Aorta (tissue), 5 donors: ENCODE results near the gene CTTNBP2NL. TPM values are rescaled to one million over a fixed set of nuclear protein-coding genes. Genes with fewer than 3 reads are reported as not detected.
"Not testable (repeated sequence)": the region's sequence is repeated elsewhere in the genome, so short reads cannot be mapped to it uniquely, and the experiment has no call there.

Experiments
- ATAC-seq: fragments of 200-7000 bp; cut with Tn5 transposase; one replicate; pipeline ENCODE4 v1.9.1; 2022; ENCODE audit warnings: moderate library complexity; ENCODE audit not compliant: low FRiP score
- DNase-seq, 2 donors: peaks; one replicate each; pipeline ENCODE4 v3.0.0-alpha.2; 2020
- H3K27ac ChIP-seq, 2 donors: one replicate each; pipeline ENCODE4 v1.5.1; 2013; ENCODE audit warnings: low read length in 2 of 2, mild to moderate bottlenecking in 2 of 2, moderate library complexity in 2 of 2, control low read depth in 1 of 2, inconsistent platforms in 1 of 2, low read depth in 1 of 2
- H3K27me3 ChIP-seq, 2 donors: one replicate each; pipeline ENCODE4 v1.6.1; 2013; ENCODE audit warnings: control low read depth in 1 of 2, low read length in 1 of 2, mild to moderate bottlenecking in 1 of 2, moderate library complexity in 1 of 2; ENCODE audit not compliant: insufficient read depth in 2 of 2, control insufficient read depth in 1 of 2
- H3K36me3 ChIP-seq, 2 donors: one replicate each; pipeline ENCODE4 v1.6.1; 2013; ENCODE audit warnings: control low read depth in 1 of 2, low read length in 1 of 2, mild to moderate bottlenecking in 1 of 2; ENCODE audit not compliant: insufficient read depth in 2 of 2, control insufficient read depth in 1 of 2
- H3K4me1 ChIP-seq, 2 donors: one replicate each; pipeline ENCODE4 v1.6.1; 2013; ENCODE audit warnings: low read length in 2 of 2, control low read depth in 1 of 2, mild to moderate bottlenecking in 1 of 2, moderate library complexity in 1 of 2; ENCODE audit not compliant: insufficient read depth in 2 of 2, control insufficient read depth in 1 of 2
- H3K4me3 ChIP-seq, 2 donors: one replicate each; pipeline ENCODE4 v1.5.1; 2013; ENCODE audit warnings: low read length in 2 of 2, control low read depth in 1 of 2, mild to moderate bottlenecking in 1 of 2
- H3K9me3 ChIP-seq: one replicate; pipeline ENCODE4 v1.6.1; 2013; ENCODE audit warnings: mild to moderate bottlenecking, low read length; ENCODE audit not compliant: control insufficient read depth
- WGBS, 2 donors: extraction: QIAGEN DNeasy Blood & Tissue Kit; methylation state at CpG; one replicate each; pipeline ENCODE4 v1.1.7; 2013; 5-methylcytosine and 5-hydroxymethylcytosine counted together
- intact Hi-C, 2 donors: fragments of 100-400 bp; cut with DNase I; formaldehyde crosslinking; loops; one replicate each; pipeline versions ENCODE4 v1.14.2 to v1.15.0; 2022
- polyA plus RNA-seq, 2 donors: library from polyadenylated mRNA; stranded (reverse); fragments of 200-250 nt; gene quantifications; one replicate each; pipeline ENCODE4 v1.2.3, GENCODE V29; 2013
- total RNA-seq, 2 donors: library from RNA; stranded (reverse); fragmentation: NEBNext Ultra II Directional; extraction: Animal tissue kit (Norgen Biotek cat#: 25700); gene quantifications; one replicate each; pipeline ENCODE4 v1.2.1, GENCODE V29; 2021
- donor health status: healthy with polysubstance abuse.
- donor health status: Bipolar disorder and iron deficiency.
- donor health status: DM: no; HTN: no; CAD: no.
- donor health status: DM: no; HTN: no; CAD: no.
- donor health status: DM: yes; HTN: yes; CAD: no.

CTTNBP2NL gene
- total and polyA plus RNA-seq, 4 donors, result 7.9 to 65.8 (median 34.4) TPM

DNA sequence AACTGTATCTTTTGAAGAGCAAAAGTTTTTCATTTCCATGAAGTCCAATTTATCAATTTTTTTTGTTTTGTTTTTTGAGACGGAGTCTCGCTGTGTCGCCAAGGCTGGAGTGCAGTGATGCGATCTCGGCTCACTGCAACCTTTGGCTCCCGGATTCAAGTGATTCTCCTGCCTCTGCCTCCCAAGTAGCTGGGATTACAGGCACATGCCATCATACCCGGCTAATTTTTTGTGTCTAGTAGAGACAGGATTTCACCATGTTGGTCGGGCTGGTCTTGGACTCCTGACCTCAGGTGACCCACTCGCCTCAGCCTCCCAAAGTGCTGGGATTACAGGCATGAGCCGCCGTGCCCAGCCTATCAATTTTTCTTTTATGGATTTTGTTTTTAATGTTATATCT, 27.7 kb downstream of the CTTNBP2NL start:
- H3K36me3 ChIP-seq, H3K27me3 ChIP-seq, H3K4me3 ChIP-seq, DNase-seq, H3K4me1 ChIP-seq, intact Hi-C loops, ATAC-seq, H3K27ac ChIP-seq, H3K9me3 ChIP-seq: not testable (repeated sequence)
- 84 to 85% methylated on average over 11 of the region's 11 CpGs for WGBS, 2 donors

DNA sequence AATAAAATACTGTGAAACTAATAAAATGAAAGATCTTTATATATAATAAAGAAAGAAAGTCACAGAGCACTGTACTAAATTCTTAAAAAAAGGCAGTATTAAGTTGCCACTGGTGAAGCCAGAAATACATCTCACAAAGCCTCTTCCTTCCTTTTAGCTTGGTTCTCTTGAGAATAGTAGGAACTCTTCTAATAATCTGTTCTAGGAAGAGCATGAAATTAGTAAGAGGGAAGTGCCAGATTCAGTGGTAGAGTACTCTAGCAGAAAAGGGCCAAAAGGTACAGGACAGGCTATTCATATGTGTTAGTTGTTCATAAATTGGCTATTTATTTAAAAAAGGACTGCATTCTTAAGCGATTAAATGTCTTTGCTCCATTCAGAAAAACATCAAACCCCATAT, 33.7 kb downstream of the CTTNBP2NL start:
- DNase-seq, result no peak
- 92 to 94% methylated on average over 1 of the region's 1 CpG for WGBS, 2 donors
- Histone ChIP-seq H3K9me3 (no peaks in the 10 kb centered on the region), H3K27ac (no peak overlapping the region), H3K4me3 (no peak overlapping the region), H3K4me1 (peaks cover 0 to 1% of the 10 kb centered on the region in 2 donors), H3K36me3 (no peaks in the 10 kb centered on the region), H3K27me3 (no peaks in the 10 kb centered on the region)
- no peak for ATAC-seq
- intact Hi-C loops, result no loop called here

DNA sequence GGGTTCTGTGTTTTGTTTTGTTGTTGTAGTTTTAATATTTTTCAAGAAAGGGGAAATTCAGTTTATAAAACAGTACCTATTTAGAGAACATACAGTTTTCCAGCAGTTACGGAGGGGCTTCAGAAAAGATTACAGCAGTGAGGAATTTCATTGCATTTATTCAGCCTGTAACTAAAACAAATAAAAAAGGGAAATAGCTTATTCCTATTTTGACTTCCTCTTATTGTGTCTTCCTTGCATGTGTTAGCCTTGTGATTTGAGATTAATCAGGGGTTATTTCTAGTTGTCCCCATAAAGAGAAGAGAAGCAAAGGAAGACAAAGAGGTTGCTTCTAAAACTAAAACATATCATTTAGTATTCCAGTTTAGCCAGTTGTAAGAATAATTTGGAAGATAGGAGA, 35.0 kb downstream of the CTTNBP2NL start:
- no peak for ATAC-seq
- intact Hi-C loops, result no loop called here
- Histone ChIP-seq H3K9me3 (no peaks in the 10 kb centered on the region), H3K4me1 (peaks cover 0 to 1% of the 10 kb centered on the region in 2 donors), H3K27me3 (no peaks in the 10 kb centered on the region), H3K27ac (no peak overlapping the region), H3K4me3 (no peak overlapping the region), H3K36me3 (no peaks in the 10 kb centered on the region)
- whole genome bisulfite sequencing, 2 donors, result 86 to 88% methylated on average over 1 of the region's 1 CpG
- no peak for DNase-seq

DNA sequence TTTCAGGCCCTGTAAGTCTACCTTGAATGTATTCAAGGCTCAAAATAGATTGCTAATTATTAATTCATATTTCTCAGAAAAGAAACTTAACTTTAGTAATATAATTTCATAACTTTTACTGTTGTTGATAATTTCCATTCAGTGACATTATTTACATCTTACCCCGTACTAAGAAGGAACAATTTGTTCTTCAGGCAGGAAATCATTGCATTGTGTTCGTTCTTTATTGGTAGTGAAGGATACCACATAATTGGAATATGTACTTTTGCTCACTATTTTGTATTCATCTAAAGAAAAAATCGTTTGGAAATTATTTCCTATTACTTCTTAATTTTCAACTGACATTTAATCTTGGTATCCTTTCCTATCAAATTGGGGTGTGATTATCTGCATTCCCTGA, 39.4 kb downstream of the CTTNBP2NL start:
- H3K36me3 ChIP-seq, result no peaks in the 10 kb centered on the region
- H3K9me3 ChIP-seq, result no peaks in the 10 kb centered on the region
- H3K27ac ChIP-seq, result no peak overlapping the region
- intact Hi-C loops, result no loop called here
- no peaks in the 10 kb centered on the region for H3K27me3 ChIP-seq
- H3K4me3 ChIP-seq, result no peak overlapping the region
- WGBS, 2 donors, result 83 to 87% methylated on average over 3 of the region's 3 CpGs
- no peak for DNase-seq
- no peak for ATAC-seq
- H3K4me1 ChIP-seq, result no peaks in the 10 kb centered on the region

DNA sequence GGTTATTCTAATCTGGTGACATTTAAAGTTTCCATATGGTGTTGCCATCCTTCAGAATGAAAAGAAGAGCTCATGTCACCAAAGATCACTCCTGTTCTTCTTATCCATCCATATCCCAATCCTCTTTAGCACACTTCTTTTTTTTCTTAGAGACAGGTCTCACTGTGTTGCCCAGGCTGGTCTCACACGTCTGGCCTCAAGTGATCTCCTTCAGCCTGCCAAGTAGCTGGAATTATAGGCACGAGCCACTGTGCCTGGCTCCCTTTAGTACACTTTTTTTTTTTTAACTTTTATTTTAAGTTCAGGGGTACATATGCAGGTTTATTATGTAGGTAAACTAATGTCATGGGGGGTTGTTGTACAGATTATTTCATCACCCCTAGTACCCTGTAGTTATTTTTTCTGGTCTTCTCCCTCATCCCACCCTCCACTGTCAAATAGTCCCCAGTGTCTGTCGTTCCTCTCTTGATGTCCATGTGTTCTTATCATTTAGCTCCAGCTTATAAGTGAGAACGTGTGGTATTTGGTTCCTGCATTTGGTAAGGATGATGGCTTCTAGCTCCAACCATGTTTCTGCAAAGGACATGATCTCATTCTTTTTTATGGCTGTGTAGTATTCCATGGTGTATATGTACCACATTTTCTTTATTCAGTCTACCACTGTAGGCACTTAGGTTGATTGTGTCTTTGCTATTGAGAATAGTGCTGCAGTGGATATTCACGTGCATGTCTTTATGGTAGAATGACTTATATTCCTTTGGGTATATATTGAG, 40.6 kb downstream of the CTTNBP2NL start:
- no peak for DNase-seq
- H3K27me3 ChIP-seq, result no peaks in the 10 kb centered on the region
- no peaks in the 10 kb centered on the region for H3K36me3 ChIP-seq
- ATAC-seq, result no peak
- H3K9me3 ChIP-seq, result no peaks in the 10 kb centered on the region
- no peak overlapping the region for H3K27ac ChIP-seq
- 59 to 61% methylated on average over 5 of the region's 5 CpGs for WGBS, 2 donors
- no peaks in the 10 kb centered on the region for H3K4me1 ChIP-seq
- intact Hi-C loops, result no loop called here
- no peak overlapping the region for H3K4me3 ChIP-seq

DNA sequence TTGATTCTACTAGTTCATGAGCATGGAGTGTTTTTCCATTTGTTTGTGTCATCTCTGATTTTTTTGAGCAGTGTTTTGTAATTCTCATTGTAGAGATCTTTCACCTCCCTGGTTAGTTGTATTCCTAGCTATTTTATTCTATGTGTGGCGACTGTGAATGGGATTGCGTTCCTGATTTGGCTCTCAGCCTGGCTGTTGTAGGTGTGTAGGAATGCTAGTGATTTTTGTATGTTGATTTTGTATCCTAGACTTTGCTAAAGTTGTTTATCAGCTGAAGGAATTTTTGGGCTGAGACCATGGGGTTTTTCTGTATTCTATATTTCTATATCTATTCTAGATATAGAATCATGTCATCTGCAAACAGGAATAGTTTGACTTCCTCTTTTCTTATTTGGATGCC, 42.1 kb downstream of the CTTNBP2NL start:
- H3K4me3 ChIP-seq, H3K27ac ChIP-seq, H3K36me3 ChIP-seq, intact Hi-C loops, DNase-seq, H3K9me3 ChIP-seq, H3K27me3 ChIP-seq, H3K4me1 ChIP-seq, ATAC-seq: not testable (repeated sequence)
- 10 to 26% methylated on average over 2 of the region's 2 CpGs for WGBS, 2 donors

DNA sequence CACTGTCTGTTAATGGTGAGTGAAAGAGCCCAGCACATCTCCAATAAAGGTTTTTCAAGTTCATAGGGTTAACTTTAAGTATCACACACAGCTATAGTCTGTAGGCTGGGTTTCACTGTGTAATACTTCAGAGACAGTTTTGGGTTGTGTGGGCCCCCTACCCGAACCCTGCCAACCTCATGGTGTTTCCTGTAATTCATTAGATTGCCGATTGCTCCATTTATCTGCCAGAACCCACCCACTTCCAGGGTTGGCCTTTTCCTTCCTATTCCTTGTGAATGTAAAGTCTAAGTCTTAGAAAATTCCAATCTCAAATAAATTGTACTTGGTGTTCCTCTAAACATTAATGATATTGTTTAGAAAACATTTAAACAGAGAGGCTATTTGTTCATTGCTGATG, 43.6 kb downstream of the CTTNBP2NL start:
- Histone ChIP-seq H3K9me3 (no peaks in the 10 kb centered on the region), H3K27ac (no peak overlapping the region), H3K4me1 (no peaks in the 10 kb centered on the region), H3K36me3 (no peaks in the 10 kb centered on the region), H3K27me3 (no peaks in the 10 kb centered on the region), H3K4me3 (no peak overlapping the region)
- intact Hi-C loops, result no loop called here
- DNase-seq, result no peak
- WGBS, 2 donors, result 64 to 68% methylated on average over 2 of the region's 2 CpGs
- no peak for ATAC-seq

DNA sequence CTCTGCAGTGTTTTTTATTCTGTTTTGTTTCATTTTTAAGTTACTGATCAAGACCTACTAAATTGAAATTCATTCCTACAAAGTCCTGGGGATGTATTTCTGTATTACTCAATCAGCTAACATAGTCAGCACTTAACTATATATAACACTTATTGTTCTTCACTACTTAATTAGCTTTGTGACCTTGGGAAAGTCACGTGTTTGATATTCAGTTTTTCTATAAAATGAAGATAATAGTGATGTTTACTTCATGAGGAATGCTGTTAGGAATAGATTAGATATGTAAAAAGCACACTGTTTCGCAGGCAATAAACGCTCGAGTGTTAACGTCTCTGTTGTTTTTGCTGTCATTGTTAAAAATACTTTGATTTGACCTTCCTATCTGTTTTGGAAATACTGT, 44.6 kb downstream of the CTTNBP2NL start:
- DNase-seq (no peak), ATAC-seq (no peak)
- no peak overlapping the region for H3K4me3 ChIP-seq
- no peaks in the 10 kb centered on the region for H3K4me1 ChIP-seq
- H3K27me3 ChIP-seq, result no peaks in the 10 kb centered on the region
- intact Hi-C loops, result no loop called here
- H3K9me3 ChIP-seq, result no peaks in the 10 kb centered on the region
- 93 to 94% methylated on average over 5 of the region's 5 CpGs for WGBS, 2 donors
- H3K27ac ChIP-seq, result no peak overlapping the region
- no peaks in the 10 kb centered on the region for H3K36me3 ChIP-seq

DNA sequence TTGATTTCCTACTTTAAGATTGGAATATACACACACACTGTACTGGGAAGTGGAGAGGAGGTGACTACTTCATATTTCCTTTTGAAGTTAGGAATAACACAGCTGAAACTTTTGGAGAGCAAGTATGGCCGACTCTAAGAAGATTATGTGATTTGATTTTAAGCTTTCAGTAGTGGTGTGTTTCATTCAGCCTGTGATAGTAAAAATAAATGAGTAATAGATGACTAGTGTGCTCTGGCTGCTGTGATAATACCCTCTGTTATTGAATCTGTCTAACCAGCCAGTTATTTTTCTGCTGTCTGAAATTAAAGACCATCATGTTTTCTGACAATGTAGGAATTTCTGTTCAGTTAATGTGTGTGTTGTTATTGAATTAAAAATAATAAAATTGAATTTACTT, 48.3 kb downstream of the CTTNBP2NL start:
- H3K4me3 ChIP-seq, result no peak overlapping the region
- no peaks in the 10 kb centered on the region for H3K27me3 ChIP-seq
- WGBS, 2 donors, result 27 to 31% methylated on average over 1 of the region's 1 CpG
- H3K4me1 ChIP-seq, result no peaks in the 10 kb centered on the region
- intact Hi-C loops, result no loop called here
- no peaks in the 10 kb centered on the region for H3K9me3 ChIP-seq
- DNase-seq (no peak), ATAC-seq (no peak)
- peaks cover 0 to 4% of the 10 kb centered on the region in 2 donors for H3K36me3 ChIP-seq
- H3K27ac ChIP-seq, result no peak overlapping the region
